Small intestine (tissue), 16 donors: ENCODE measurements around the gene C1QTNF8. TPM values are rescaled to one million over a fixed set of nuclear protein-coding genes. Genes with fewer than 3 reads are reported as not detected.

Source experiments
- DNase-seq, 2 donors: peaks; one replicate each; pipeline versions ENCODE4 v3.0.0 to v3.0.0-alpha.2; 2013
- FAIRE-seq: peaks from 2 replicates; lab custom pipeline; 2012; peaks lifted over from hg19 to GRCh38; lab: Jason Lieb, UNC
- H3K27ac ChIP-seq, 3 donors: one replicate each; pipeline ENCODE4 v1.5.1; 2013; ENCODE audit warnings: low read length in 2 of 3, mild to moderate bottlenecking in 2 of 3, control low read depth in 1 of 3, inconsistent platforms in 1 of 3, low read depth in 1 of 3, moderate library complexity in 1 of 3
- H3K27me3 ChIP-seq, 3 donors: one replicate each; pipeline ENCODE4 v1.6.1; 2013; ENCODE audit warnings: low read length in 3 of 3, inconsistent platforms in 1 of 3; ENCODE audit not compliant: control insufficient read depth in 3 of 3, insufficient read depth in 3 of 3
- H3K36me3 ChIP-seq, 3 donors: one replicate each; pipeline ENCODE4 v1.6.1; 2013; ENCODE audit warnings: low read length in 3 of 3, inconsistent platforms in 1 of 3, low read depth in 1 of 3, mild to moderate bottlenecking in 1 of 3, moderate library complexity in 1 of 3; ENCODE audit not compliant: control insufficient read depth in 3 of 3, insufficient read depth in 2 of 3
- H3K4me1 ChIP-seq, 3 donors: one replicate each; pipeline ENCODE4 v1.6.1; 2013; ENCODE audit warnings: low read length in 2 of 3, inconsistent platforms in 1 of 3, low read depth in 1 of 3, mild to moderate bottlenecking in 1 of 3, moderate library complexity in 1 of 3; ENCODE audit not compliant: control insufficient read depth in 3 of 3, insufficient read depth in 2 of 3
- H3K4me3 ChIP-seq, 3 donors: one replicate each; pipeline ENCODE4 v1.5.1; 2013; ENCODE audit warnings: low read length in 3 of 3, control low read depth in 1 of 3, inconsistent platforms in 1 of 3, low read depth in 1 of 3, mild to moderate bottlenecking in 1 of 3, moderate library complexity in 1 of 3
- H3K9me3 ChIP-seq, 2 donors: one replicate each; pipeline ENCODE4 v1.6.1; 2013; ENCODE audit warnings: low read depth in 1 of 2, low read length in 1 of 2; ENCODE audit not compliant: control insufficient read depth in 2 of 2, insufficient read depth in 1 of 2
- WGBS, 3 donors: extraction: QIAGEN DNeasy Blood & Tissue Kit; methylation state at CpG; one replicate each; pipeline ENCODE4 v1.1.7; 2013; 5-methylcytosine and 5-hydroxymethylcytosine counted together
- long read RNA-seq, 10 donors: transcript quantifications; one replicate each; lab custom pipeline, GENCODE V29; 2026
- polyA plus RNA-seq, 4 donors: library from polyadenylated mRNA; stranded (reverse) in 3 of 4; unstranded in 1 of 4; fragments of 200-250 nt in 3 of 4; fragments of 120-200 nt in 1 of 4; gene quantifications; one replicate each; pipeline versions ENCODE4 v1.2.1 to v1.2.3, GENCODE V29; 2013
- donor health status: healthy with polysubstance abuse.
- donor health status: control.
- donor health status: control.
- donor health status: Bipolar disorder and iron deficiency.
- donor health status: healthy.

Gene C1QTNF8, protein sequence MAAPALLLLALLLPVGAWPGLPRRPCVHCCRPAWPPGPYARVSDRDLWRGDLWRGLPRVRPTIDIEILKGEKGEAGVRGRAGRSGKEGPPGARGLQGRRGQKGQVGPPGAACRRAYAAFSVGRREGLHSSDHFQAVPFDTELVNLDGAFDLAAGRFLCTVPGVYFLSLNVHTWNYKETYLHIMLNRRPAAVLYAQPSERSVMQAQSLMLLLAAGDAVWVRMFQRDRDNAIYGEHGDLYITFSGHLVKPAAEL
- polyA plus RNA-seq = under 1 TPM in 1 of 4 donors, not detected in 3; 0.07 TPM
- long read RNA-seq, donor 1 = 0 reads
- long read RNA-seq, donor 2 = 0 reads
- long read RNA-seq, donor 3 = 0 reads
- long read RNA-seq, donor 4 = 0 reads
- long read RNA-seq, donor 5 = 0 reads
- long read RNA-seq, donor 6 = 0 reads
- long read RNA-seq, donor 7 = 0 reads
- long read RNA-seq, donor 8 = 0 reads
- long read RNA-seq, donor 9 = 0 reads
- long read RNA-seq, donor 10 = 0 reads

- H3K4me3 ChIP-seq = no peak within 1 kb of the TSS
- H3K36me3 ChIP-seq = no peaks in the 10 kb centered on the region
- peaks cover 3 to 24% (median 18%) of the 10 kb centered on the region in 3 donors for H3K27me3 ChIP-seq
- DNase-seq = no peak
- no peak for FAIRE-seq
- H3K4me1 ChIP-seq = peaks cover 0 to 14% (median 0%) of the 10 kb centered on the region in 3 donors
- WGBS, 3 donors = 44 to 66% (median 48%) methylated on average over 47 to 55 of the region's 55 CpGs
- no peak within 1 kb of the TSS for H3K27ac ChIP-seq
- H3K9me3 ChIP-seq = no peaks in the 10 kb centered on the region
Observed at GRCh38 chr16:1096169-1097082, at the start of gene C1QTNF8. Gene C1QTNF8 (minus strand): TSS chr16:1096244. CDS start chr16:1094922, 1,322 bp downstream.

DNA sequence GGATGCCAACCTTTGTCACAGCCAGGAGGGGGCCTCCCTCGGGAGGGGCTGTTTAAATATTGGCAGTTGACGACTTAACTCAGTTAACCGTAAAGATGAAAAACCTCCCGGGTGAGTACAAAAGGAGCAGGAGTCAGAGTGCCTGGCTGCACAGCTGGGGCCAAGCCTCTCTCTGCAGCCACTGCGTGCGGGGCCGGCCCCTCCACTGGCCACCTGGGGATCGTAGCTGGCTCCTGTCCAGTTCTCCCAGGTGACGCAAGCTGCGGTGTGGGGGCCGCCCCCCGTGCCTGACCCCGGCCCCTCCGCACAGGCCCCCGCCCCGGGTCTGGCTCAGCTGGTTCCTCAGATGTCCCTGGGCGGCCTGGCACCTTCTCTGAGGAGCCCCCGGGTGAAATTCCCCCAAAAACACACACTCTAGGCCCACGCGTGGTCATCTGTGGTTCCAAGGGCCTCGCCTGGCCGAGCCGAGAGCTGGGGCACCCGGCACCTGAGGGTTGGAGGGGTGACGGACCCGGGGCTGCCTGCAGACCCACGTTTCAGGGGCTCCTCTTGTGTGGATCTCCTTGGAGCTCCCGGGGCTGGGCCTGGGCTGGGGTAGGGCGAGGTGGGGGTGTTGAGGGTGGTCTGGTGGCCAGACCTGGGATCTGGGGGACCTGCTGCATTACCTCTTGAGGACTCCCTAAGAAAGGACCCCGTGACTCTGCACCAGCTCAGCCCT lies 49.5 kb upstream of the C1QTNF8 start:
- no peak for DNase-seq
- peaks cover 0 to 4% of the 10 kb centered on the region in 2 donors for H3K9me3 ChIP-seq
- no peaks in the 10 kb centered on the region for H3K4me1 ChIP-seq
- no peak for FAIRE-seq
- peaks cover 0 to 6% (median 0%) of the 10 kb centered on the region in 3 donors for H3K27me3 ChIP-seq
- H3K36me3 ChIP-seq = no peaks in the 10 kb centered on the region
- H3K4me3 ChIP-seq = no peak overlapping the region
- no peak overlapping the region for H3K27ac ChIP-seq
- WGBS, 3 donors = 39 to 63% (median 49%) methylated on average over 27 to 30 of the region's 30 CpGs

GRCh38 chr16:1144476-1145382 lies 48.7 kb upstream of the C1QTNF8 start:
- DNase-seq = no peak
- H3K4me3 ChIP-seq = no peak overlapping the region

DNA sequence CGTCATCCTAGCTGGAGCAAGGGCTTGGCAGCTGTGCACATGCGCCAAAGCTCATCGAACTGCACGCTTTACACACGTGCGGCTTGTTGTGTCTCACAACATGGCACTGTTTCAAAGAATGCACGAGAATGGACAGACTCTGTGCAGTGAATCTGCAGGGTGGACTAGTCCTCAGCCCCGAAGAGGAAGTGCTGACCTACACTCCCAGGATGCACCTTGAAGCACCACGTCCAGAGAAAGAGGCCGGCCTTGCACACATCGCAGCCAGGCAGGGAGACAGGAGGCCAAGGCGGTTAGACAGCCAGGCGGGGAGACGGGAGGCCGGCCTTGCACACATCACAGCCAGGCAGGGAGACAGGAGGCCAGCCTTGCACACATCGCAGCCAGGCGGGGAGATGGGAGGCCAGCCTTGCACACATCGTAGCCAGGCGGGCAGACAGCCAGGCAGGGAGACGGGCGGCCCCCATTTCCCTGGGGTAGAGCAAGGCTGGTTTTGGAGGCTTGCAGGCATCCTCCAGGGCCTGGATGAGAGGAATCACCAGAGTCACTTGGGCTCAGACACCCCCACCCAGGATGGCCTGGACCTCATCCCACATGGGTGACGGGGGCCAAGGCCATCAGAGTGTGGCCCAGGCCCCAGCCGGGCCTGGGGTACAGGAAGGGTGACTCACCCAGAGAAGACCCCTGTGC lies 47.9 kb upstream of the C1QTNF8 start:
- FAIRE-seq (no peak), DNase-seq (no peak)
- WGBS, 3 donors = 81 to 88% (median 83%) methylated on average over 23 of the region's 23 CpGs
- H3K27ac ChIP-seq = no peak overlapping the region
- peaks cover 0 to 2% (median 0%) of the 10 kb centered on the region in 3 donors for H3K27me3 ChIP-seq
- no peaks in the 10 kb centered on the region for H3K4me1 ChIP-seq
- peaks cover 0 to 4% of the 10 kb centered on the region in 2 donors for H3K9me3 ChIP-seq
- no peaks in the 10 kb centered on the region for H3K36me3 ChIP-seq
- H3K4me3 ChIP-seq = no peak overlapping the region

More at GRCh38 chr16:1144476-1145382, 48.7 kb upstream of the C1QTNF8 start:
- no peaks in the 10 kb centered on the region for H3K4me1 ChIP-seq
- peaks cover 0 to 2% (median 0%) of the 10 kb centered on the region in 3 donors for H3K27me3 ChIP-seq
- no peak for FAIRE-seq
- 79 to 80% (median 80%) methylated on average over 45 to 46 of the region's 46 CpGs for WGBS, 3 donors
- no peak overlapping the region for H3K27ac ChIP-seq
- H3K9me3 ChIP-seq = peaks cover 0 to 4% of the 10 kb centered on the region in 2 donors
- H3K36me3 ChIP-seq = no peaks in the 10 kb centered on the region

GRCh38 chr16:1142911-1143310 lies 46.9 kb upstream of the C1QTNF8 start:
- Histone ChIP-seq H3K27me3 (no peaks in the 10 kb centered on the region), H3K9me3 (peaks cover 0 to 4% of the 10 kb centered on the region in 2 donors), H3K36me3 (no peaks in the 10 kb centered on the region), H3K4me3 (no peak overlapping the region), H3K4me1 (no peaks in the 10 kb centered on the region), H3K27ac (no peak overlapping the region)
- DNase-seq (no peak), FAIRE-seq (no peak)
- WGBS, 3 donors = 78 to 83% (median 78%) methylated on average over 19 of the region's 19 CpGs

DNA sequence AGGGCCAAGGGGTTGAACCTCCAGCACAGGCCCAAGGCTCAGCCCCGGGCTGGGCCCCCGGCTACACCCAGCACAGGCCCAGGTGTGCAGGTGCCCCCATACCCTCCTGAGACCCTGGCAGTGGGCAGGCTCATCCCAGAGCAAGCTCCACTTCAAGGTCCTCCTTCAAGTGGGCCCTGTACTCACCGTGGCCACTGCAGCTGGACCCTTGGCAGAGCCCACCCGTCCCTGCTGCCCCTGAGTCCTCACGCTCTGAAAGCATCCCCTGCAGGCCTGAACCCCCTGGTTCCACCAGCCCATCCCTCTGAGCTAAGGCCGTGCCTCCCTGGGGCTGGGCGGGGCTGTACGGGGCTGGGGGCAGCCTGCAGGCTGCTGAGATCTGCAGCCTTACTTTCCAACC lies 45.7 kb upstream of the C1QTNF8 start:
- WGBS, 3 donors = 50 to 72% (median 62%) methylated on average over 6 to 8 of the region's 8 CpGs
- Histone ChIP-seq H3K4me3 (no peak overlapping the region), H3K36me3 (no peaks in the 10 kb centered on the region), H3K27me3 (no peaks in the 10 kb centered on the region), H3K9me3 (no peaks in the 10 kb centered on the region), H3K27ac (no peak overlapping the region), H3K4me1 (no peaks in the 10 kb centered on the region)
- DNase-seq (no peak), FAIRE-seq (no peak)

GRCh38 chr16:1141191-1141590 lies 45.1 kb upstream of the C1QTNF8 start:
- Histone ChIP-seq H3K4me1 (no peaks in the 10 kb centered on the region), H3K4me3 (no peak overlapping the region), H3K27ac (no peak overlapping the region), H3K27me3 (peaks cover 0 to under 1% (median 0%) of the 10 kb centered on the region in 3 donors), H3K9me3 (no peaks in the 10 kb centered on the region), H3K36me3 (no peaks in the 10 kb centered on the region)
- FAIRE-seq = no peak
- DNase-seq = no peak
- WGBS, 3 donors = 19 to 47% (median 25%) methylated on average over 6 to 8 of the region's 8 CpGs
